Measurements from ENCODE around the gene ATP6V1D. TPM values are rescaled to one million over a fixed set of nuclear protein-coding genes. Genes with fewer than 3 reads are reported as not detected.

Gene ATP6V1D
- total and polyA plus RNA-seq, 9 of the 15 experiments (the other 6 are each of a cell fraction or from before 2014, with no cell fraction given): 35.5 to 91.0 (median 50.0) TPM

DNA sequence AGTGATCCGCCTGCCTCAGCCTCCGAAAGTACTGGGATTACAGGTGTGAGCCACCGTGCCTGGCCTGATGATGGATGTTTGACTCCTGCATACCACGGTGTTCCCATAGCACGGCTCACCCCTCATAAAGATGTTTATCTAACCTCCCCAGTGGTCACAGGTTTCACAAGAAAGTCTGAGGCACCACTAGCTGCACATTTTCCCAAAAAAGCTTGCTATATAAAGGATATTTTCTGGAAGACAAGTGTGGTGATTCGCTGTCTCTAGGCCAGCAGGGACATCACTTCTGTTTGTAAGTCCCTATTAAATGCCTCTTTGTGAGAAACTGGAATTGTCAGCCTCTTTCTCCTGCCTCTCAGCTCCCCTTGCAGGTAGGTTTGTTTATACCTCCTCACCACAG, 34.1 kb upstream of the ATP6V1D start:
- intact Hi-C loops (cut with micrococcal nuclease): no loop called here

More for the DNA sequence above, 34.1 kb upstream of the ATP6V1D start:
- FAIRE-seq (no peak), ATAC-seq (no peak), DNase-seq (ENCODE audit: extremely low read depth in 1 of 4, low spot score in 3 of 4) (no peak)
- Histone ChIP-seq H3K36me3 (ENCODE audit: control insufficient read depth, insufficient read depth, low read length) (no peaks in the 10 kb centered on the region), H3K9me1 (ENCODE audit: control insufficient read depth, insufficient read depth, low read length) (no peaks in the 10 kb centered on the region), H3K9me3 (replicated peaks; ENCODE audit: control insufficient read depth, insufficient read depth, low read depth, low read length) (no peaks in the 10 kb centered on the region), H3K4me2 (ENCODE audit: insufficient read depth, low read length) (no peak overlapping the region), H3K79me2 (ENCODE audit: control insufficient read depth, insufficient read depth, low read length) (no peaks in the 10 kb centered on the region), H3K9ac (ENCODE audit: insufficient read depth in 1 of 2, low read depth in 2 of 2, low read length in 2 of 2) (no peak overlapping the region), H3K4me3 (no peak overlapping the region), H4K20me1 (replicated peaks; ENCODE audit: control insufficient read depth, insufficient read depth, low read length) (no peaks in the 10 kb centered on the region), H3K27ac (ENCODE audit: extremely low read depth, low read depth, low read length) (no peak overlapping the region), H3K27me3 (ENCODE audit: control insufficient read depth in 2 of 2, insufficient read depth in 2 of 2, low read length in 2 of 2) (no peaks in the 10 kb centered on the region), H2AFZ (ENCODE audit: low read depth, low read length) (no peak overlapping the region), H3K4me1 (replicated peaks in 1 of 2; ENCODE audit: control insufficient read depth in 2 of 2, insufficient read depth in 2 of 2, low read length in 2 of 2) (peaks cover 18 to 21% of the 10 kb centered on the region in 2 experiments; a peak in 4 of 5 replicates)
- CTCF ChIA-PET (ENCODE audit: low intra/inter-chr PET ratio): no interaction called here
- in situ Hi-C loops (cut with MboI): no loop called here
- POLR2A ChIA-PET: no interaction called here
- TF ChIP-seq HDAC6 (IDR thresholded peaks at IDR 0.05; ENCODE audit: low read depth, low read length) (no peak), CREB5 (CRISPR knock-in tag; IDR thresholded peaks at IDR 0.05) (no peak), THRAP3 (IDR thresholded peaks at IDR 0.05; ENCODE audit: borderline replicate concordance) (no peak), EWSR1 (IDR thresholded peaks at IDR 0.05; ENCODE audit: borderline replicate concordance, low read depth, partially characterized antibody) (no peak), BHLHE40 (IDR thresholded peaks at IDR 0.05; ENCODE audit: low read length) (no peak), TAF15 (IDR thresholded peaks at IDR 0.05; ENCODE audit: low read depth, low read length) (no peak), TOE1 (IDR thresholded peaks at IDR 0.05; ENCODE audit: borderline replicate concordance) (no peak), TOE1 (CRISPR knock-in tag; IDR thresholded peaks at IDR 0.05; ENCODE audit: borderline replicate concordance, low read depth) (no peak)
- BruUV-seq (replicated peaks): no TSS peak
- WGBS (ENCODE audit: insufficient coverage, low coverage, missing lambda C conversion rate): 17% methylated on average over 4 of the region's 6 CpGs

All from K562 (cell line).